Keratinocyte (primary cell): Measurements from ENCODE around the gene ATP1A3. TPM values are rescaled to one million over a fixed set of nuclear protein-coding genes. Genes with fewer than 3 reads are reported as not detected.

Experiments used
- DNase-seq: peaks from one replicate; pipeline ENCODE4 v3.0.0-alpha.2; 2011; ENCODE audit warnings: low read depth, missing footprints, low spot score
- FAIRE-seq: peaks from 2 replicates; lab custom pipeline; 2011; peaks lifted over from hg19 to GRCh38; lab: Jason Lieb, UNC
- H2AFZ ChIP-seq: 2 replicates; pipeline ENCODE4 v1.6.0; 2012; ENCODE audit warnings: low read length, control low read depth, inconsistent platforms; ENCODE audit not compliant: control insufficient read depth
- H3K27ac ChIP-seq: 2 replicates; pipeline ENCODE4 v1.5.1; 2011; ENCODE audit warnings: low read length; ENCODE audit not compliant: control insufficient read depth, insufficient read depth
- H3K27me3 ChIP-seq: 3 replicates; pipeline ENCODE4 v1.6.0; 2011; ENCODE audit warnings: low read length; ENCODE audit not compliant: control insufficient read depth, insufficient read depth; ENCODE audit errors: extremely low read depth
- H3K36me3 ChIP-seq, 2 experiments: 2 replicates in 1 of 2; 3 replicates in 1 of 2; pipeline ENCODE4 v1.5.1; 2011; ENCODE audit warnings: low read length in 2 of 2, mild to moderate bottlenecking in 1 of 2; ENCODE audit not compliant: control insufficient read depth in 2 of 2, insufficient read depth in 2 of 2; ENCODE audit errors: extremely low read depth in 1 of 2
- H3K4me1 ChIP-seq: 3 replicates; pipeline ENCODE4 v1.5.1; 2011; ENCODE audit warnings: low read length; ENCODE audit not compliant: control insufficient read depth, insufficient read depth; ENCODE audit errors: extremely low read depth
- H3K4me2 ChIP-seq: 3 replicates; pipeline ENCODE4 v1.6.0; 2011; ENCODE audit warnings: low read depth, low read length; ENCODE audit not compliant: control insufficient read depth, insufficient read depth; ENCODE audit errors: extremely low read depth
- H3K4me3 ChIP-seq, 3 experiments: fragments of 200-600 bp in 1 of 3; sonication (generic) in 1 of 3; 2 replicates in 2 of 3; 3 replicates in 1 of 3; pipeline ENCODE4 v1.5.1; 2011 to 2016; ENCODE audit warnings: low read length in 3 of 3, mild to moderate bottlenecking in 3 of 3, control low read depth in 2 of 3, inconsistent platforms in 1 of 3, low read depth in 1 of 3, mixed read lengths in 1 of 3, mixed run types in 1 of 3, moderate library complexity in 1 of 3; ENCODE audit not compliant: control insufficient read depth in 2 of 3, insufficient read depth in 2 of 3; ENCODE audit errors: extremely low read depth in 1 of 3
- H3K79me2 ChIP-seq: 2 replicates; pipeline ENCODE4 v1.6.0; 2012; ENCODE audit warnings: low read length; ENCODE audit not compliant: control insufficient read depth, insufficient read depth
- H3K9ac ChIP-seq: 3 replicates; pipeline ENCODE4 v1.6.0; 2011; ENCODE audit warnings: low read length; ENCODE audit not compliant: control insufficient read depth, insufficient read depth; ENCODE audit errors: extremely low read depth
- H3K9me1 ChIP-seq: 3 replicates; pipeline ENCODE4 v1.6.0; 2011; ENCODE audit warnings: low read length; ENCODE audit not compliant: control insufficient read depth, insufficient read depth; ENCODE audit errors: extremely low read depth
- H3K9me3 ChIP-seq: 2 replicates; pipeline ENCODE4 v1.5.1; 2012; ENCODE audit warnings: low read depth, low read length; ENCODE audit not compliant: control insufficient read depth
- H4K20me1 ChIP-seq: 3 replicates; pipeline ENCODE4 v1.6.0; 2011; ENCODE audit warnings: low read length; ENCODE audit not compliant: control insufficient read depth, insufficient read depth; ENCODE audit errors: extremely low read depth
- EZH2 ChIP-seq: IDR thresholded peaks from one replicate; pipeline ENCODE4 v1.6.1; 2012; ENCODE audit warnings: inconsistent platforms, mild to moderate bottlenecking, low read length, moderate library complexity
- dilution Hi-C: fragments of 300-500 bp; cut with MboI; formaldehyde crosslinking; loops from one replicate; pipeline ENCODE4 v1.7.0; 2020; ENCODE audit warnings: low sequenced_read_pairs; ENCODE audit not compliant: extremely low pct_ligation_motif_present
- polyA plus RNA-seq, 5 experiments: library from polyadenylated mRNA; depleted of rRNA in 3 of 5; stranded (reverse) in 3 of 5; stranded (forward) in 1 of 5; unstranded in 1 of 5; fragments of >200 nt; gene quantifications; 1 replicate in 1 of 5; 2 replicates in 3 of 5; 3 replicates in 1 of 5; pipeline versions ENCODE4 v1.2.1 to v1.2.3, GENCODE V29; 2011 to 2012; ENCODE audit warnings: missing spikeins in 2 of 5, low read depth in 1 of 5, low replicate concordance in 1 of 5
- TF ChIP-seq, protein P1 (sequence below), 3 experiments: IDR thresholded peaks in 1 of 3; conservative IDR thresholded peaks in 1 of 3; optimal IDR thresholded peaks in 1 of 3; 2 replicates in 2 of 3; 3 replicates in 1 of 3; pipeline versions ENCODE3 to v1.5.1; 2011; ENCODE audit warnings: low read length in 3 of 3, mild to moderate bottlenecking in 3 of 3, moderate library complexity in 2 of 3, control low read depth in 1 of 3, inconsistent platforms in 1 of 3; ENCODE audit not compliant: insufficient read depth in 2 of 3; ENCODE audit errors: extremely low read depth in 1 of 3

Gene ATP1A3
- polyA plus RNA-seq, 1 donor (not counting 4 experiments of a cell fraction or from before 2014, with no cell fraction given): not detected

DNA sequence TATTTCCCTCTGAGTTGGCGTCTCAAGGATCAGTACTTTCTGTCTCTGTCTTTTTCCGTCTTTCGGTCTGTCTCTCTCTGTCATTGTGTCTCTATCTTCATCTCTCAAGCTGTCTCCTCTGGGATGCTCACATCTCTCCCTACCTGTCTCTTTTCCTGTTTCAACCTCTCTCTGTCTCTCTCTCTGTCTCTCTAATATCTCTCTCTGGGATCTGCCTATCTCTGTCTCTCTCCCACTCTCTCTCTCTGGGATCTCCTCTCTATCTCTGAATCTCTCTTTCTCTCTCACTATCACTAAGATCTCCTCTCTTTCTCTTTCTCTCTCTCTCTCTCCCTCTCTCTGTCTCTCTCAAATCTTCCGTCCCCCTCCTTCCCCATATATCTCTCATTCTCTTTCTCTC is 4.0 kb downstream of the ATP1A3 start:
- Histone ChIP-seq H3K9me3 (no peaks in the 10 kb centered on the region), H3K79me2 (no peaks in the 10 kb centered on the region), H3K4me1 (no peaks in the 10 kb centered on the region), H2AFZ (no peak overlapping the region), H3K27me3 (peaks cover 26% of the 10 kb centered on the region), H3K36me3 (no peaks in the 10 kb centered on the region), H4K20me1 (no peaks in the 10 kb centered on the region), H3K27ac (no peak overlapping the region), H3K9ac (no peak overlapping the region), H3K4me3 (no peak overlapping the region), H3K9me1 (no peaks in the 10 kb centered on the region), H3K4me2 (no peak overlapping the region)
- no peak for FAIRE-seq
- dilution Hi-C loops: no loop called here
- TF ChIP-seq EZH2: no peak
- TF ChIP-seq, protein P1, sequence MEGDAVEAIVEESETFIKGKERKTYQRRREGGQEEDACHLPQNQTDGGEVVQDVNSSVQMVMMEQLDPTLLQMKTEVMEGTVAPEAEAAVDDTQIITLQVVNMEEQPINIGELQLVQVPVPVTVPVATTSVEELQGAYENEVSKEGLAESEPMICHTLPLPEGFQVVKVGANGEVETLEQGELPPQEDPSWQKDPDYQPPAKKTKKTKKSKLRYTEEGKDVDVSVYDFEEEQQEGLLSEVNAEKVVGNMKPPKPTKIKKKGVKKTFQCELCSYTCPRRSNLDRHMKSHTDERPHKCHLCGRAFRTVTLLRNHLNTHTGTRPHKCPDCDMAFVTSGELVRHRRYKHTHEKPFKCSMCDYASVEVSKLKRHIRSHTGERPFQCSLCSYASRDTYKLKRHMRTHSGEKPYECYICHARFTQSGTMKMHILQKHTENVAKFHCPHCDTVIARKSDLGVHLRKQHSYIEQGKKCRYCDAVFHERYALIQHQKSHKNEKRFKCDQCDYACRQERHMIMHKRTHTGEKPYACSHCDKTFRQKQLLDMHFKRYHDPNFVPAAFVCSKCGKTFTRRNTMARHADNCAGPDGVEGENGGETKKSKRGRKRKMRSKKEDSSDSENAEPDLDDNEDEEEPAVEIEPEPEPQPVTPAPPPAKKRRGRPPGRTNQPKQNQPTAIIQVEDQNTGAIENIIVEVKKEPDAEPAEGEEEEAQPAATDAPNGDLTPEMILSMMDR (optimal IDR thresholded peaks at IDR 0.05 in 1 of 3, IDR thresholded peaks at IDR 0.05 in 1 of 3, conservative IDR thresholded peaks at IDR 0.05 in 1 of 3; ENCODE audit: extremely low read depth in 1 of 3, insufficient read depth in 2 of 3, low read length in 3 of 3): no peak
- DNase-seq: no peak

DNA sequence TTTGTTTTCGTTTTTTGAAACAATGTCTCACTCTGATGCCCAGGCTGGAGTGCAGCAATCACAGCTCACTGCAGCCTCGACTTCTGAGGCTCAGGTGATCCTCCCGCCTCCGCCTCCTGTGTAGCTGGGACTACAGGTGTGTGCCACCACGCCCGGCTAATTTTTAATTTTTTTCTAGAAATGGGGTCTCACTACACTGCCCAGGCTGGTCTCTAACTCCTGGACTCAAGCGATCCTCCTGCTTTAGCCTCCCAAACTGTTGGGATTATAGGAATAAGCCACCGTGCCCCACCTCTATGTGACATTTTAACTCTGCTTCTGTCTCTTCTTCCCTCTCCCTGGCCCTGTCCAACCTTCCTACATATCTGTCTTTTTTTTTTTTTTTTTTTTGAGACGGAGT is 5.1 kb downstream of the ATP1A3 start:
- TF ChIP-seq EZH2: no peak
- TF ChIP-seq, protein P1 (optimal IDR thresholded peaks at IDR 0.05 in 1 of 3, IDR thresholded peaks at IDR 0.05 in 1 of 3, conservative IDR thresholded peaks at IDR 0.05 in 1 of 3; ENCODE audit: extremely low read depth in 1 of 3, insufficient read depth in 2 of 3, low read length in 3 of 3): no peak
- no peak overlapping the region for H3K27ac ChIP-seq
- DNase-seq (no peak), FAIRE-seq (no peak)
- H3K9me3 ChIP-seq: no peaks in the 10 kb centered on the region
- H3K27me3 ChIP-seq: peaks cover 20% of the 10 kb centered on the region
- no peak overlapping the region for H2AFZ ChIP-seq
- dilution Hi-C loops: no loop called here
- H3K79me2 ChIP-seq: no peaks in the 10 kb centered on the region
- no peak overlapping the region for H3K4me3 ChIP-seq
- no peaks in the 10 kb centered on the region for H3K4me1 ChIP-seq
- no peaks in the 10 kb centered on the region for H4K20me1 ChIP-seq
- H3K4me2 ChIP-seq: no peak overlapping the region
- H3K36me3 ChIP-seq: no peaks in the 10 kb centered on the region
- H3K9me1 ChIP-seq: no peaks in the 10 kb centered on the region
- no peak overlapping the region for H3K9ac ChIP-seq
